Effector memory CD8-positive, alpha-beta T cell (primary cell): ENCODE measurements around the gene GRIN2A.

Source experiments
- ATAC-seq: fragments of 150-1000 bp; cut with Tn5 transposase; replicated peaks from 2 replicates; pipeline ENCODE4 v1.10.0; 2021; ENCODE audit warnings: mild to moderate bottlenecking, moderate library complexity
- DNase-seq, 3 experiments: peaks; one replicate each; pipeline ENCODE4 v3.0.0; 2021
- H3K27ac Mint-ChIP-seq, 2 donors: one replicate each; pipeline ENCODE4 v1.8.0; 2022; ENCODE audit warnings: mild to moderate bottlenecking in 2 of 2, mixed read lengths in 2 of 2, moderate library complexity in 2 of 2
- H3K27me3 Mint-ChIP-seq, 2 donors: one replicate each; pipeline ENCODE4 v1.8.0; 2022; ENCODE audit warnings: mixed read lengths in 2 of 2
- H3K36me3 Mint-ChIP-seq: one replicate; pipeline ENCODE4 v1.8.0; 2022; ENCODE audit warnings: mild to moderate bottlenecking, moderate library complexity, mixed read lengths; ENCODE audit not compliant: insufficient read depth
- H3K4me1 Mint-ChIP-seq, 2 donors: one replicate each; pipeline ENCODE4 v1.8.0; 2022; ENCODE audit warnings: low read depth in 2 of 2, mixed read lengths in 2 of 2
- H3K4me3 Mint-ChIP-seq, 2 donors: one replicate each; pipeline ENCODE4 v1.8.0; 2022; ENCODE audit warnings: mild to moderate bottlenecking in 2 of 2, mixed read lengths in 2 of 2, moderate library complexity in 2 of 2
- H3K9me3 Mint-ChIP-seq, 2 donors: one replicate each; pipeline ENCODE4 v1.8.0; 2022; ENCODE audit warnings: mixed read lengths in 2 of 2

Gene GRIN2A

DNA sequence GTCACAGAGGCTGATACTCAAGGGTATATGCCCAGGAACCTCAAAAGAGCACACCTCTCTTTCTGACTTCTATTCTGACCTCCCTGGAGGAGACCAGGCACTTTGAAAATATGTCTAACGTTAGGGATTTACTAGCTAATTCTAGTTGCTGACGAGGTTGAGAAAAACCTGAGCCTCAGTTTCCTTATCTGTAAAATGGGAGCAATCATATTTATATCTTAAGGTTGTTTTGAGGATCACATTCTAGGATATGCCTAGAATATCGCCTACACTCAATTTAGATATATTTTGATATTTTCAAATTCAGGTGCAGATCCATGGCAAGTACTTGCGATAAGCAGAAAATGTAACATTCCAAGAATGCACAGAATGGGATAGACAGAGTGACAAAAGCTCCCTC is 425.8 kb downstream of the GRIN2A start:
- H3K9me3 Mint-ChIP-seq = peaks cover 0 to 3% of the 10 kb centered on the region in 2 donors
- no peak for ATAC-seq
- no peak overlapping the region for H3K27ac Mint-ChIP-seq
- no peaks in the 10 kb centered on the region for H3K4me1 Mint-ChIP-seq
- DNase-seq = no peak
- no peaks in the 10 kb centered on the region for H3K36me3 Mint-ChIP-seq
- no peak overlapping the region for H3K4me3 Mint-ChIP-seq
- H3K27me3 Mint-ChIP-seq = no peaks in the 10 kb centered on the region

- no peaks in the 10 kb centered on the region for H3K27me3 Mint-ChIP-seq
- no peaks in the 10 kb centered on the region for H3K4me1 Mint-ChIP-seq
- H3K36me3 Mint-ChIP-seq = no peaks in the 10 kb centered on the region
- DNase-seq (no peak), ATAC-seq (no peak)
- H3K27ac Mint-ChIP-seq = no peak overlapping the region
- peaks cover 0 to 3% of the 10 kb centered on the region in 2 donors for H3K9me3 Mint-ChIP-seq
- no peak overlapping the region for H3K4me3 Mint-ChIP-seq
Observed at GRCh38 chr16:9755081-9755480, 427.1 kb downstream of the GRIN2A start.

GRCh38 chr16:9741776-9742175 is 440.5 kb downstream of the GRIN2A start:
- Mint-ChIP-seq H3K4me3 (no peak overlapping the region), H3K9me3 (peaks cover 5 to 7% of the 10 kb centered on the region in 2 donors), H3K36me3 (peaks cover 2% of the 10 kb centered on the region), H3K27ac (no peak overlapping the region), H3K27me3 (no peaks in the 10 kb centered on the region), H3K4me1 (no peaks in the 10 kb centered on the region)
- ATAC-seq (no peak), DNase-seq (no peak)

DNA sequence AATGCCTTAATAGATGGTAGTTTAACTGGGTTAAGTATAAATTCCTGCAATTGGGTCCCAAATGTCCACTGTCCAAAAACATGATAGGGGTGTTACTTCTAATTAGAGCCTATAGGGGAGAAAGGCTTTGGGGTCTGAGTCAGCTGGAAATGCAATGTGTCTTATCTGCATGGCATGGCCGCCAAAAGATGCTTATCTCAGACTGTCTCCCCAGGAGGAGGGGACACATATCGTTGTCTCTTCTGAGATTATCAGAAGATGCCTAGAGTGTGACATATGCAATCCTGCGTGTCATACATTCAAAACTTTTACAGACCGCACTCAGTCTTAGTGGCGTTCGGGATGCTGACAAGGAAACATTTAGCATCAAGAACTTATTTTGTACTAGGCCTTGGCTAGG is 442.9 kb downstream of the GRIN2A start:
- no peak for DNase-seq
- no peak for ATAC-seq
- peaks cover 5 to 7% of the 10 kb centered on the region in 2 donors for H3K9me3 Mint-ChIP-seq
- no peak overlapping the region for H3K27ac Mint-ChIP-seq
- H3K4me3 Mint-ChIP-seq = no peak overlapping the region
- no peaks in the 10 kb centered on the region for H3K4me1 Mint-ChIP-seq
- peaks cover 2% of the 10 kb centered on the region for H3K36me3 Mint-ChIP-seq
- H3K27me3 Mint-ChIP-seq = no peaks in the 10 kb centered on the region

DNA sequence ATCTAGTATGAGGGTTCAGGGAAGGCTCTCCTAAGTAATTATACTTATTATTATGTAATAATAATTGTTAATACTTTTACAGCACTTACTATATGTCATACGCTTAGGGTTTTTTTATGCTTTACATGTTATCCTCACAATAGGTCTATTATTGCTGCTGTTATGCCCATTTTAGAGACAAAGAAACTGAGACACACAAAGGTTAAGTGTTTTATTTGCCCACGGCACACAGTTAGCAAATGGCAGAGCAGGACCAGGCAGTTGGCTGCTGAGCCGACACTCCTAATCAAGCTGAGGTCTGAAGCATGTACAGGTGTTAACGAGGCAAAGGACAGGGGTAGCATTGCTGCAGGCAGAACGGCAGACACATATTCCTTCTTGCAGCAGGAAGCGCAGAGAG is 443.5 kb downstream of the GRIN2A start:
- Mint-ChIP-seq H3K9me3 (peaks cover 5 to 7% of the 10 kb centered on the region in 2 donors), H3K36me3 (peaks cover 2% of the 10 kb centered on the region), H3K27me3 (no peaks in the 10 kb centered on the region), H3K4me3 (no peak overlapping the region), H3K27ac (no peak overlapping the region), H3K4me1 (no peaks in the 10 kb centered on the region)
- DNase-seq = no peak
- no peak for ATAC-seq

DNA sequence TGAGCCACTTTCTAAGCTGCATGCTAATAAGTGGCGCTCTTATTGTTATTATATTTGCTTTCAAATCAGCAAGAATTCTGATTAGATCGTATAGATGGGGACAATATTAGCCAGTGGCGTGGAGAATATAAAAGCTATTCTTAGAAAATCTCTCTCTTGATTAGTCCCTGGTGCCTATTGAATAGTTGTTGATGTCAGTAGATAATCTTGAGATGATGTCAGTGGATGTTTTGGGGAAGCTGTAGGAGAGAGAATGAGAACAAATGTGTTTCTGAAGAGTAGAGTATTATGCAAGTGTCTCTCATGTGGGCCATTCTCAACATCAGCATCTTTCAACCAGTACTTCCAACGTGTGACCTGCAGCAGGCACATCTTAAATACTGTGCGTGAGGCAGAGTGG is 445.7 kb downstream of the GRIN2A start:
- Mint-ChIP-seq H3K27me3 (no peaks in the 10 kb centered on the region), H3K36me3 (no peaks in the 10 kb centered on the region), H3K9me3 (peaks cover 3 to 6% of the 10 kb centered on the region in 2 donors), H3K27ac (no peak overlapping the region), H3K4me1 (no peaks in the 10 kb centered on the region), H3K4me3 (no peak overlapping the region)
- ATAC-seq (no peak), DNase-seq (no peak)

DNA sequence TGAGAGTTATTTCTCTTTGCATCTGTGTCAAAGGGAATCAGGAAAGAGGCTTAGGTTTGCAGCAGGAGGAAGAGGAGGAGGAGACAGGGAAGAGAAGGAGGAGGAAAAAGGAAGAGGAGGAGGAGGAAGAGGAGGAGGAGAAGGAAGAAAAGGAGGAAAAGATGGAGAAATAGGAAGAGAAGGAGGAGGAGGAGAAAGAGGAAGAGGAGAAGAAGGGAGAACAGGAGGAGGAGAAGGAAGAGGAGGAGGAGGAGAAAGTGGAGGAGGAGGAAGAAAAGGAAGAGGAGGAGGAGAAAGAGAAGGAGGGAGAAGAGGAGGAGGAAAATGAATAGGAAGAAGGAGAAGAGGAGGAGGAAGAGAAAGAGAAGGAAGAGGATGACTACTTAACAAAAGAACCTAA is 459.1 kb downstream of the GRIN2A start:
- Mint-ChIP-seq H3K36me3 (no peaks in the 10 kb centered on the region), H3K9me3 (peaks cover 6 to 7% of the 10 kb centered on the region in 2 donors), H3K4me1 (no peaks in the 10 kb centered on the region), H3K4me3 (no peak overlapping the region), H3K27me3 (no peaks in the 10 kb centered on the region), H3K27ac (no peak overlapping the region)
- no peak for DNase-seq
- ATAC-seq = no peak

- no peak overlapping the region for H3K27ac Mint-ChIP-seq
Observed at GRCh38 chr16:9713907-9714306, 468.3 kb downstream of the GRIN2A start.

GRCh38 chr16:9713156-9713555 is 469.1 kb downstream of the GRIN2A start:
- Mint-ChIP-seq H3K27me3 (no peaks in the 10 kb centered on the region), H3K36me3 (no peaks in the 10 kb centered on the region), H3K4me1 (no peaks in the 10 kb centered on the region), H3K9me3 (peaks cover 2 to 7% of the 10 kb centered on the region in 2 donors), H3K27ac (no peak overlapping the region), H3K4me3 (no peak overlapping the region)
- DNase-seq (no peak), ATAC-seq (no peak)

More at GRCh38 chr16:9713907-9714306, 468.3 kb downstream of the GRIN2A start:
- Mint-ChIP-seq H3K4me1 (no peaks in the 10 kb centered on the region), H3K36me3 (no peaks in the 10 kb centered on the region), H3K4me3 (no peak overlapping the region), H3K27me3 (no peaks in the 10 kb centered on the region), H3K9me3 (peaks cover 4 to 7% of the 10 kb centered on the region in 2 donors)
- ATAC-seq (no peak), DNase-seq (no peak)

GRCh38 chr16:9708972-9709620 is 473.1 kb downstream of the GRIN2A start:
- Mint-ChIP-seq H3K27me3 (no peaks in the 10 kb centered on the region), H3K9me3 (peaks cover 4 to 12% of the 10 kb centered on the region in 2 donors), H3K36me3 (no peaks in the 10 kb centered on the region), H3K4me3 (no peak overlapping the region), H3K4me1 (no peaks in the 10 kb centered on the region), H3K27ac (no peak overlapping the region)
- DNase-seq = no peak
- ATAC-seq = no peak

DNA sequence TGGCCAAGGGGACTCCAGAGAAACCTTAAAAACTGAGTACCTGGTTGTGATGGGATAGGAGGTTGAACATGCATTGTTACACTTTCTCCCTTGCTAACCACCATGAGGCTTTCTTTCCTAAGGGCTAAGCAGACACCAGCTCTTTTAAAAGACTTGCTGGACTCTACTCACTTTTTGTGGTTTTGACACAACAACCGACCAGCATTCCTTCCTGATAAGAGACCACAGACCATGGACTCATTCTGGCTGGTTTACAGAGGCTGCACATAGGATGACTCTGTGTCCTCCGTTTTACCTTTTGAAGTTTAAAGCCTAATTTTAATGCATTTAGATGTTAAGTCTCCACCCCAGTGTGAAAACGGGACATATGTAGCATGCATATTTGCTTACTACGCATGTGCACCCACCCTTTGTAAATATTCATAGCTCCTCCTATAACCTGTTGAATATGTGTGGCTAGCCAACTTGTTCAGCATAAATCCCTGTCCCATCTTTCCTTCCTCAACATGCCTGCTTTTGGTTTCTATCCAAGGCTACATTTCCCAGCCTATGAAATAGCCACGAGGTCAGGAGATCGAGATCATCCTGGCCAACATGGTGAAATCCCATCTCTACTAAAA is 475.9 kb downstream of the GRIN2A start:
- ATAC-seq = no peak

DNA sequence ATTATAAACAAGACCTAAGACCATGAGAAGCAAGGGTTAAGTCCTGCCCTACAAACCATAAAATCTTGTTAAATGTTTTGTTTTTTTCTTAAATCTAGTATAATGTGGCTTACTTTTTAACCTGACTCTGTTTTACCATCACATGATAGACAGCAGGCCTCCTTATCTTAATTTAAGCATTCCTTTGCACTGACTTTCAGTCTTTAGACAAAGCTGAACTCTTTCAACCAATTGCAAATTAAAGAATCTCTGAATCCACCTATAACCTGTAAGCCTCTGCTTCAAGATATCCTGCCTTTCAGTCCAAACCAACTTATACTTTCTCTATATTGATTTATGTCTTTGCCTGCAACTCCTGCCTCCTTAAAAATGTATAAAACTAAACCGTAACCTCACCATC is 478.5 kb downstream of the GRIN2A start:
- DNase-seq (no peak), ATAC-seq (no peak)
- no peak overlapping the region for H3K27ac Mint-ChIP-seq
- no peaks in the 10 kb centered on the region for H3K36me3 Mint-ChIP-seq
- H3K4me1 Mint-ChIP-seq = no peaks in the 10 kb centered on the region
- H3K27me3 Mint-ChIP-seq = no peaks in the 10 kb centered on the region
- peaks cover 2 to 12% of the 10 kb centered on the region in 2 donors for H3K9me3 Mint-ChIP-seq
- no peak overlapping the region for H3K4me3 Mint-ChIP-seq

More for the DNA sequence above, 475.9 kb downstream of the GRIN2A start:
- no peaks in the 10 kb centered on the region for H3K4me1 Mint-ChIP-seq
- peaks cover 4 to 12% of the 10 kb centered on the region in 2 donors for H3K9me3 Mint-ChIP-seq
- H3K4me3 Mint-ChIP-seq = no peak overlapping the region
- no peaks in the 10 kb centered on the region for H3K27me3 Mint-ChIP-seq
- no peaks in the 10 kb centered on the region for H3K36me3 Mint-ChIP-seq
- no peak for DNase-seq
- H3K27ac Mint-ChIP-seq = no peak overlapping the region
